OCI-LY7 (cell line): ENCODE results near the gene COPZ2. TPM values are rescaled to one million over a fixed set of nuclear protein-coding genes. Genes with fewer than 3 reads are reported as not detected.

Source experiments
- BruUV-seq: library from RNA; stranded (reverse); fragments of 400-500 nt; replicated peaks from 2 replicates; lab custom pipeline; 2021; lab: Mats Ljungman, UMichigan
- CTCF ChIA-PET: fragments of 300-600 bp; sonication (Branson Sonifier 250); formaldehyde crosslinking; loops from one replicate; lab custom pipeline; 2022; ENCODE audit warnings: antibody characterized with exemption; ENCODE audit not compliant: unreplicated experiment; lab: Charles Lee
- POLR2A ChIA-PET: fragments of 300-600 bp; sonication (Branson Sonifier 250); formaldehyde crosslinking; loops from one replicate; lab custom pipeline; 2022; ENCODE audit warnings: antibody characterized with exemption; lab: Charles Lee
- DNase-seq: peaks from one replicate; pipeline ENCODE4 v3.0.0-alpha.2; 2015; ENCODE audit warnings: low spot score
- H2AFZ ChIP-seq: fragments of 200-600 bp; sonication (generic), shearing (Covaris generic); 2 replicates; pipeline ENCODE4 v1.6.1; 2014; ENCODE audit warnings: mild to moderate bottlenecking, antibody characterized with exemption, low read length, moderate library complexity
- H3K27ac ChIP-seq: fragments of 200-600 bp; sonication (generic); 2 replicates; pipeline ENCODE4 v1.5.1; 2014; ENCODE audit warnings: mixed run types, low read depth, mild to moderate bottlenecking, moderate library complexity, low read length, inconsistent platforms; ENCODE audit not compliant: poor library complexity, severe bottlenecking
- H3K36me3 ChIP-seq: fragments of 200-600 bp; sonication (generic); 2 replicates; pipeline ENCODE4 v1.6.1; 2014; ENCODE audit warnings: mild to moderate bottlenecking, antibody characterized with exemption, low read length, moderate library complexity, mixed read lengths; ENCODE audit not compliant: insufficient read depth
- H3K4me1 ChIP-seq: fragments of 200-600 bp; sonication (generic); 2 replicates; pipeline ENCODE4 v1.5.1; 2014; ENCODE audit warnings: mild to moderate bottlenecking, low read length; ENCODE audit not compliant: insufficient read depth, poor library complexity, severe bottlenecking
- H3K4me2 ChIP-seq: fragments of 200-600 bp; sonication (generic); 2 replicates; pipeline ENCODE4 v1.6.1; 2014; ENCODE audit warnings: mild to moderate bottlenecking, low read length
- H3K4me3 ChIP-seq: fragments of 200-600 bp; sonication (generic); 2 replicates; pipeline ENCODE4 v1.5.1; 2014; ENCODE audit warnings: mild to moderate bottlenecking, low read depth, low read length; ENCODE audit not compliant: poor library complexity, severe bottlenecking
- H3K79me2 ChIP-seq: fragments of 200-600 bp; sonication (generic); 2 replicates; pipeline ENCODE4 v1.6.1; 2016; ENCODE audit warnings: low read depth, mild to moderate bottlenecking, low read length, moderate library complexity, mixed read lengths; ENCODE audit not compliant: insufficient read depth
- H3K9me2 ChIP-seq: fragments of 200-600 bp; sonication (generic); 2 replicates; pipeline ENCODE4 v1.6.1; 2016; ENCODE audit warnings: mild to moderate bottlenecking, low read length, mixed read lengths; ENCODE audit not compliant: insufficient read depth
- H3K9me3 ChIP-seq: fragments of 200-600 bp; sonication (generic); 2 replicates; pipeline ENCODE4 v1.6.1; 2014; ENCODE audit warnings: mild to moderate bottlenecking, mixed run types, low read length, mixed read lengths
- H4K20me1 ChIP-seq: fragments of 200-600 bp; sonication (generic); 2 replicates; pipeline ENCODE4 v1.6.1; 2014; ENCODE audit warnings: mild to moderate bottlenecking, antibody characterized with exemption, low read length, moderate library complexity, mixed read lengths; ENCODE audit not compliant: insufficient read depth
- EZH2phosphoT487 ChIP-seq: fragments of 200-600 bp; sonication (generic); IDR thresholded peaks from 2 replicates; pipeline ENCODE4 v1.6.1; 2018; ENCODE audit warnings: low read depth, borderline replicate concordance, mild to moderate bottlenecking, mixed run types, antibody characterized with exemption, low read length, moderate library complexity, mixed read lengths
- intact Hi-C: fragments of 100-400 bp; cut with micrococcal nuclease; formaldehyde crosslinking; loops from one replicate; pipeline ENCODE4 v1.10.0; 2022; ENCODE audit not compliant: unreplicated experiment
- total RNA-seq, 2 experiments: library from RNA; depleted of rRNA in 1 of 2; stranded (reverse); fragments of >200 nt in 1 of 2; shearing (Covaris generic) in 1 of 2; gene quantifications; 2 replicates each; pipeline ENCODE4 v1.2.3, GENCODE V29; 2014 to 2022
- TF ChIP-seq, protein P1 (sequence below): fragments of 200-600 bp; sonication (generic); conservative IDR thresholded peaks from 2 replicates; pipeline ENCODE4 v1.5.1; 2014; ENCODE audit warnings: mild to moderate bottlenecking, antibody characterized with exemption, low read length, moderate library complexity, mixed read lengths

The COPZ2 gene
- total RNA-seq, 2 experiments from 2014 or later: 1.2 to 1.7 TPM

DNA sequence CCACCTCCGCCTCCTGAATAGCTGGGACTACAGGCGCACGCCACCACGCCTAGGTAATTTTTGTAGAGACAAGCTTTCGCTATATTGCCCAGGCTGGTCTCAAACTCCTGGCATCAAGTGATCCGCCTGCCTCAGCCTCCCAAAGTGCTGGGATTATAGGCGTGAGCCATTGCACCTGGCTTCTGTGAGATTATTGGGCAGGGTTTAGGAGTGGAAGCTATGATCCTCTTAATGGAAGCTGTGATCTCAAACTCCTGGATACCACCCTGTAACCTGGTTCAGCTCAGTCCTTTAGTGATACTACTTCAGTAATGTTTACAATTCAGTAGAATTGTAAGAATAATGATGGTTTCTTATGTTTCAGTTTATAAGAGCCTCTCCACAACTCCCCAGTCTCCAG, 24.7 kb upstream of the COPZ2 start:
- intact Hi-C loops: no loop called here
- CTCF ChIA-PET: no interaction called here

DNA sequence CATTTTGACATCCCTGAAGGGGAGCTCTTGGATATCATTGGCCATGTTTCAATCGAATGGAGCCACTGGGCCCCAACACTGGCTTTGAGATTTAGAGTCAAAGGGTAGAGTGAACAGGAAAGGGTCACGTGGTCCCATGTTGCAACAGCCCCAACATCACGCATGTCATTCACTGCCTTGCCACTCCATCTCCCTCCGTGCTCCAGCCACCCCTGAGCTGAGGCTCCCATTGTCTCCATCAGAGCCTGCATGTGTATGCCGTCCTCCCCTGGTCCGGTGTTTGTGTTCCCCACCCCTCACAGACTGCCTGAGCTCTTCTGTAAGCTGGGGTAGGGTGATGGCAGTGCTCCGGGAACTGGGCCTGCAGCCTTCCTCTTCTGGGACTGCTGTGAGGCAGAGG, 22.7 kb upstream of the COPZ2 start:
- DNase-seq: no peak
- H3K4me2 ChIP-seq: no peak overlapping the region
- no peaks in the 10 kb centered on the region for H3K9me2 ChIP-seq
- no peak overlapping the region for H3K4me3 ChIP-seq
- no peak overlapping the region for H2AFZ ChIP-seq
- H4K20me1 ChIP-seq: no peaks in the 10 kb centered on the region
- H3K27ac ChIP-seq: no peak overlapping the region
- CTCF ChIA-PET: interaction anchor here (0.6 kb wide), 1 partner anchor 404 kb away, joined by 4 read pairs; no protein-coding TSS in a partner anchor
- peaks cover 20% of the 10 kb centered on the region for H3K4me1 ChIP-seq
- H3K79me2 ChIP-seq: peaks cover 9% of the 10 kb centered on the region; the same call in 1 of the 2 replicates
- no peaks in the 10 kb centered on the region for H3K9me3 ChIP-seq
- peaks cover 97% of the 10 kb centered on the region for H3K36me3 ChIP-seq
- intact Hi-C loops: no loop called here
- no TSS peak for BruUV-seq
- no peak for TF ChIP-seq EZH2phosphoT487
- POLR2A ChIA-PET: interaction anchor here (0.5 to 0.9 kb wide), 2 partner anchors 8 to 26 kb away, joined by 3 read pairs; no protein-coding TSS in a partner anchor

More for the DNA sequence above, 24.7 kb upstream of the COPZ2 start:
- Histone ChIP-seq H2AFZ (no peak overlapping the region), H3K9me3 (no peaks in the 10 kb centered on the region), H3K27ac (no peak overlapping the region), H3K4me3 (no peak overlapping the region), H3K4me1 (no peaks in the 10 kb centered on the region), H3K36me3 (peaks cover 95% of the 10 kb centered on the region), H4K20me1 (no peaks in the 10 kb centered on the region), H3K79me2 (no peaks in the 10 kb centered on the region), H3K9me2 (no peaks in the 10 kb centered on the region), H3K4me2 (no peak overlapping the region)
- DNase-seq: no peak
- no TSS peak for BruUV-seq
- POLR2A ChIA-PET: interaction anchor here (1.5 kb wide), 1 partner anchor 14 kb away, joined by 4 read pairs; the partner anchor contains the start of gene NFE2L1
- TF ChIP-seq, protein P1, sequence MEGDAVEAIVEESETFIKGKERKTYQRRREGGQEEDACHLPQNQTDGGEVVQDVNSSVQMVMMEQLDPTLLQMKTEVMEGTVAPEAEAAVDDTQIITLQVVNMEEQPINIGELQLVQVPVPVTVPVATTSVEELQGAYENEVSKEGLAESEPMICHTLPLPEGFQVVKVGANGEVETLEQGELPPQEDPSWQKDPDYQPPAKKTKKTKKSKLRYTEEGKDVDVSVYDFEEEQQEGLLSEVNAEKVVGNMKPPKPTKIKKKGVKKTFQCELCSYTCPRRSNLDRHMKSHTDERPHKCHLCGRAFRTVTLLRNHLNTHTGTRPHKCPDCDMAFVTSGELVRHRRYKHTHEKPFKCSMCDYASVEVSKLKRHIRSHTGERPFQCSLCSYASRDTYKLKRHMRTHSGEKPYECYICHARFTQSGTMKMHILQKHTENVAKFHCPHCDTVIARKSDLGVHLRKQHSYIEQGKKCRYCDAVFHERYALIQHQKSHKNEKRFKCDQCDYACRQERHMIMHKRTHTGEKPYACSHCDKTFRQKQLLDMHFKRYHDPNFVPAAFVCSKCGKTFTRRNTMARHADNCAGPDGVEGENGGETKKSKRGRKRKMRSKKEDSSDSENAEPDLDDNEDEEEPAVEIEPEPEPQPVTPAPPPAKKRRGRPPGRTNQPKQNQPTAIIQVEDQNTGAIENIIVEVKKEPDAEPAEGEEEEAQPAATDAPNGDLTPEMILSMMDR: no peak
- TF ChIP-seq EZH2phosphoT487: no peak

DNA sequence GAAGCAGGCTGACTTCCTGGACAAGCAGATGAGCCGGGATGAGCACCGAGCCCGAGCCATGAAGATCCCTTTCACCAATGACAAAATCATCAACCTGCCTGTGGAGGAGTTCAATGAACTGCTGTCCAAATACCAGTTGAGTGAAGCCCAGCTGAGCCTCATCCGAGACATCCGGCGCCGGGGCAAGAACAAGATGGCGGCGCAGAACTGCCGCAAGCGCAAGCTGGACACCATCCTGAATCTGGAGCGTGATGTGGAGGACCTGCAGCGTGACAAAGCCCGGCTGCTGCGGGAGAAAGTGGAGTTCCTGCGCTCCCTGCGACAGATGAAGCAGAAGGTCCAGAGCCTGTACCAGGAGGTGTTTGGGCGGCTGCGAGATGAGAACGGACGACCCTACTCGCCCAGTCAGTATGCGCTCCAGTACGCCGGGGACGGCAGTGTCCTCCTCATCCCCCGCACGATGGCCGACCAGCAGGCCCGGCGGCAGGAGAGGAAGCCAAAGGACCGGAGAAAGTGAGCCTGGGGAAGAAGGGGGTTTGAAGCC, 21.6 kb upstream of the COPZ2 start:
- intact Hi-C loops: no loop called here
- Histone ChIP-seq H3K4me2 (no peak overlapping the region), H2AFZ (no peak overlapping the region), H3K4me1 (peaks cover 30% of the 10 kb centered on the region), H3K36me3 (peaks cover 91% of the 10 kb centered on the region), H3K27ac (no peak overlapping the region), H3K79me2 (peaks cover 16% of the 10 kb centered on the region; the same call in 1 of the 2 replicates), H4K20me1 (no peaks in the 10 kb centered on the region), H3K9me2 (no peaks in the 10 kb centered on the region), H3K9me3 (no peaks in the 10 kb centered on the region), H3K4me3 (no peak overlapping the region)
- no peak for TF ChIP-seq EZH2phosphoT487
- TF ChIP-seq, protein P1: no peak
- POLR2A ChIA-PET: interaction anchor here (4.5 kb wide), 1 partner anchor 12 kb away, joined by 29 read pairs; the partner anchor contains the start of gene NFE2L1
- no TSS peak for BruUV-seq
- CTCF ChIA-PET: no interaction called here
- DNase-seq: no peak
